AG04449 (cell line): ENCODE measurements around the gene PDYN.

Source experiments
- CTCF ChIA-PET: fragments of 350-600 bp; formaldehyde crosslinking; extraction: SDS; loops from one replicate; lab custom pipeline; 2021; ENCODE audit warnings: antibody characterized with exemption; lab: Yijun Ruan, JAX
- POLR2A ChIA-PET: fragments of 400-600, 350-600 bp; formaldehyde crosslinking; extraction: SDS; loops from one replicate; lab custom pipeline; 2020; ENCODE audit warnings: antibody characterized with exemption, inconsistent platforms; lab: Yijun Ruan, JAX
- DNase-seq: peaks from one replicate; pipeline ENCODE4 v3.0.0-alpha.2; 2010; ENCODE audit warnings: low read depth, low spot score
- H3K4me3 ChIP-seq: 2 replicates; pipeline ENCODE4 v1.5.1; 2011; ENCODE audit warnings: low read depth, mild to moderate bottlenecking, control low read depth, low read length
- CTCF ChIP-seq: IDR thresholded peaks from one replicate; pipeline ENCODE4 v1.5.1; 2011; ENCODE audit warnings: mild to moderate bottlenecking, moderate library complexity, low read length, control low read depth, inconsistent platforms; ENCODE audit not compliant: insufficient read depth; ENCODE audit errors: missing control alignments

PDYN gene

GRCh38 chr20:1998193-1998520 is 4.3 kb upstream of the PDYN start:
- ChIA-PET CTCF (interaction anchor here (1.5 kb wide), 1 partner anchor 9 kb away, joined by 4 read pairs; no protein-coding TSS in a partner anchor), POLR2A (no interaction called here)
- no peak for TF ChIP-seq CTCF
- no peak overlapping the region for H3K4me3 ChIP-seq
- no peak for DNase-seq

- TF ChIP-seq CTCF: no peak
- H3K4me3 ChIP-seq: no peak overlapping the region
- POLR2A ChIA-PET: no interaction called here
- no peak for DNase-seq
- CTCF ChIA-PET: interaction anchor here (1.2 to 1.5 kb wide), 2 partner anchors 9 to 11 kb away, joined by 4 read pairs; no protein-coding TSS in a partner anchor
Measured at GRCh38 chr20:1997483-1998192, 3.8 kb upstream of the PDYN start.

GRCh38 chr20:1995531-1996310 is 1.9 kb upstream of the PDYN start:
- ChIA-PET CTCF (interaction anchor here (1.3 kb wide), 1 partner anchor 12 kb away, joined by 3 read pairs; no protein-coding TSS in a partner anchor), POLR2A (no interaction called here)
- TF ChIP-seq CTCF: no peak
- H3K4me3 ChIP-seq: no peak overlapping the region
- no peak for DNase-seq

- DNase-seq: no peak
- ChIA-PET CTCF (interaction anchor here (1.3 kb wide), 1 partner anchor 13 kb away, joined by 3 read pairs; no protein-coding TSS in a partner anchor), POLR2A (no interaction called here)
- no peak overlapping the region for H3K4me3 ChIP-seq
- no peak for TF ChIP-seq CTCF
Measured at GRCh38 chr20:1994627-1995026, 769 bp upstream of the PDYN start.

- no peak for DNase-seq
- no peak overlapping the region for H3K4me3 ChIP-seq
- no peak for TF ChIP-seq CTCF
- POLR2A ChIA-PET: no interaction called here
- CTCF ChIA-PET: interaction anchor here (0.8 to 1.4 kb wide), 3 partner anchors 20 to 211 kb away, joined by 3 to 6 read pairs (median 3); no protein-coding TSS in a partner anchor
Measured at GRCh38 chr20:1992359-1993110, 1.3 kb downstream of the PDYN start.
